Activated CD8-positive, alpha-beta memory T cell treated with anti-CD3 and anti-CD28 coated beads, Interleukin-2, amount 50 U/mL, for 24 hours (primary cell): ENCODE results near the gene SIAH2.

Experiments used
- DNase-seq: peaks from one replicate; pipeline ENCODE4 v3.0.0-alpha.2; 2020; ENCODE audit errors: extremely low read depth

SIAH2 gene

GRCh38 chr3:150748684-150749047 lies 14.3 kb downstream of the SIAH2 start:
- no peak for DNase-seq

- no peak for DNase-seq
Measured at GRCh38 chr3:150747886-150748683, 14.9 kb downstream of the SIAH2 start.

GRCh38 chr3:150746791-150747590 lies 16.0 kb downstream of the SIAH2 start:
- no peak for DNase-seq

- DNase-seq = no peak
Measured at GRCh38 chr3:150745832-150746231, 17.1 kb downstream of the SIAH2 start.

GRCh38 chr3:150744919-150745211 lies 18.1 kb downstream of the SIAH2 start:
- no peak for DNase-seq

- no peak for DNase-seq
Measured at GRCh38 chr3:150744041-150744918, 18.7 kb downstream of the SIAH2 start.

- DNase-seq = no peak
Measured at GRCh38 chr3:150743508-150743907, 19.5 kb downstream of the SIAH2 start.

GRCh38 chr3:150742679-150743078 lies 20.3 kb downstream of the SIAH2 start:
- no peak for DNase-seq

- no peak for DNase-seq
Measured at GRCh38 chr3:150742141-150742523, 20.8 kb downstream of the SIAH2 start.

GRCh38 chr3:150741497-150742140 lies 21.4 kb downstream of the SIAH2 start:
- DNase-seq = no peak

GRCh38 chr3:150740733-150741496 lies 22.1 kb downstream of the SIAH2 start:
- DNase-seq = no peak

- no peak for DNase-seq
Measured at GRCh38 chr3:150739877-150740645, 22.9 kb downstream of the SIAH2 start.

- DNase-seq = no peak
Measured at GRCh38 chr3:150739200-150739863, 23.6 kb downstream of the SIAH2 start.

GRCh38 chr3:150738688-150739087 lies 24.3 kb downstream of the SIAH2 start:
- DNase-seq = no peak

- DNase-seq = no peak
Measured at GRCh38 chr3:150737874-150738679, 24.9 kb downstream of the SIAH2 start.

GRCh38 chr3:150736903-150737832 lies 25.8 kb downstream of the SIAH2 start:
- no peak for DNase-seq

- DNase-seq = no peak
Measured at GRCh38 chr3:150736316-150736719, 26.7 kb downstream of the SIAH2 start.

- DNase-seq = no peak
Measured at GRCh38 chr3:150734795-150735119, 28.2 kb downstream of the SIAH2 start.
